Stimulated activated CD8-positive, alpha-beta memory T cell treated with anti-CD3 and anti-CD28 coated beads, Interleukin-7, amount 100 ng/mL, for 4 hours (primary cell): ENCODE data around the gene SGSM1.

Source experiments
- DNase-seq, 2 donors: peaks; one replicate each; pipeline ENCODE4 v3.0.0-alpha.2; 2020; ENCODE audit warnings: low read depth in 2 of 2

The SGSM1 gene, protein sequence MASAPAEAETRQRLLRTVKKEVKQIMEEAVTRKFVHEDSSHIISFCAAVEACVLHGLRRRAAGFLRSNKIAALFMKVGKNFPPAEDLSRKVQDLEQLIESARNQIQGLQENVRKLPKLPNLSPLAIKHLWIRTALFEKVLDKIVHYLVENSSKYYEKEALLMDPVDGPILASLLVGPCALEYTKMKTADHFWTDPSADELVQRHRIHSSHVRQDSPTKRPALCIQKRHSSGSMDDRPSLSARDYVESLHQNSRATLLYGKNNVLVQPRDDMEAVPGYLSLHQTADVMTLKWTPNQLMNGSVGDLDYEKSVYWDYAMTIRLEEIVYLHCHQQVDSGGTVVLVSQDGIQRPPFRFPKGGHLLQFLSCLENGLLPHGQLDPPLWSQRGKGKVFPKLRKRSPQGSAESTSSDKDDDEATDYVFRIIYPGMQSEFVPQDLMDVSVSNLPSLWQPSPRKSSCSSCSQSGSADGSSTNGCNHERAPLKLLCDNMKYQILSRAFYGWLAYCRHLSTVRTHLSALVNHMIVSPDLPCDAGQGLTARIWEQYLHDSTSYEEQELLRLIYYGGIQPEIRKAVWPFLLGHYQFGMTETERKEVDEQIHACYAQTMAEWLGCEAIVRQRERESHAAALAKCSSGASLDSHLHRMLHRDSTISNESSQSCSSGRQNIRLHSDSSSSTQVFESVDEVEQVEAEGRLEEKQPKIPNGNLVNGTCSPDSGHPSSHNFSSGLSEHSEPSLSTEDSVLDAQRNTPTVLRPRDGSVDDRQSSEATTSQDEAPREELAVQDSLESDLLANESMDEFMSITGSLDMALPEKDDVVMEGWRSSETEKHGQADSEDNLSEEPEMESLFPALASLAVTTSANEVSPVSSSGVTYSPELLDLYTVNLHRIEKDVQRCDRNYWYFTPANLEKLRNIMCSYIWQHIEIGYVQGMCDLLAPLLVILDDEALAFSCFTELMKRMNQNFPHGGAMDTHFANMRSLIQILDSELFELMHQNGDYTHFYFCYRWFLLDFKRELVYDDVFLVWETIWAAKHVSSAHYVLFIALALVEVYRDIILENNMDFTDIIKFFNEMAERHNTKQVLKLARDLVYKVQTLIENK

DNA sequence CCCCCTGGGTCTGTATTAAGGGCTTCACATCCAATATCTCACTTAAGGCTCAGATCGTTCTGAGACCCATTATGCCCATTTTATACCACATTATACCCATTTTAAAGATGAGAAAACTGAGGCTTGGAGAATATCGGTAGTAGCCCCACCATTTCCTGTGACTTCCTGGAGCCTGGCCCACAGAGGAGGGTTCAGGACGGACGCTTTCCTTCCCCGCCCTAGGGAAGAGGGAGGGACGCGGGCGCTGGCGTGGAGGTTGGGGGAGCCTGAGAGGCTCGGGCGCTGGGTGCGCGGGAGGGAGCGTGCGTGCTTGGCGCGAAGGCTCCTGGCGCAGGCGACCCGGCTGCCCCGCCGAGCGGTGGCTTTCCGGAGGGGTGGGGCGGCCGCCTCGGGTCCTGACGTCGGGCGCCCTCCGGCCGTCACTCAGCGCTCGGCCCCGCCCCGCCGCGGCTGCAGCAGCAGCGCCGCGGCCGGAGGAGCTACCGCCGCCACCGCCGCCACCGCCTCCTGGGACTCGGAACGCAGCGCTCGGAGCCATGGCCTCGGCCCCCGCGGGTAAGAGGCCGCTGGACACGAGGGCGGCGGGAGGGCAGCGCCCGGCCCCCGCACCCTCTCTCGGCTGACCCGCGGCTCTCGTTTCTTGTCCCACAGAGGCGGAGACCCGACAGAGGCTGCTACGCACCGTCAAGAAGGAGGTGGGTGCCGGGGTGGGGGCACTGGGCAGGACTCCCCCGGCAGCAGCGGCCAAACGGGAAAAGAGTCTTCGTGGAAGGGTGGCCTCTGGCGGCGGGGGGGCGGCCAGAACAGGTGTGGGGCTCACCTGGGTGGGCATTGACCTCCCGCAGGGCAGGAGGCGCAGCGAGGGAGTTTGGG, at the start of gene SGSM1:
SGSM1 (plus strand) TSS at position 422 of the 873 bp plus-strand sequence; CDS start at position 537, 115 bp downstream.
- DNase-seq: peak; percentile 24 to 71

DNA sequence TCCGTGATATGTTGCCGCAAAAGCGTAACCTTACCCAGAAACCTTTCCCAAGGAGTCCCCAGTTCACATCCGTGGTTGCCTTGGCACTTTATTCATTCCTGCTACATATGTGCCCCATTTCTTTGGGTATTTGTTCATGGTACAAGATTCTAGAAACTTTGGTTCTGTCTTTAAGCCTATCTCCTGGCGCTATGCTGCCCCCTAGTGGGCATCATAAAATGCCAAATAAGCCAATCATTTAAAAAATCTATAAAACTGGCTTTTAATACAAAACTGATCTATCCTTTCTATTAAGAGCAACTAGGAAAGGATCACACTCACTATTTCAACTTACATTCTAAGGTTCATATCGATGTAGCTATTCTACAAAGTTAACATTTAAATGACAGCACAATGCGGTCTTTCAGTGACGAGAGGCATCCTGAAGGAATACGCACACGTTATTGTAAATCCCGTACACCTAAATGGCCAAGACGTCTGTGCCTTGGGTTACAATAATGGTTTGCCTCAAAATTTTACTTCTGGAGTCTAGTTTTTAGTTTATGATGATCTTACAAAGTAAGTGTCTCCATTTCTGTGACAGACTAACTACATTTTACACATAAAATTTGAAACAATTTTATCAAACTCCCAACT, 47.7 kb upstream of the SGSM1 start:
- DNase-seq: peak; percentile 7 to 12

DNA sequence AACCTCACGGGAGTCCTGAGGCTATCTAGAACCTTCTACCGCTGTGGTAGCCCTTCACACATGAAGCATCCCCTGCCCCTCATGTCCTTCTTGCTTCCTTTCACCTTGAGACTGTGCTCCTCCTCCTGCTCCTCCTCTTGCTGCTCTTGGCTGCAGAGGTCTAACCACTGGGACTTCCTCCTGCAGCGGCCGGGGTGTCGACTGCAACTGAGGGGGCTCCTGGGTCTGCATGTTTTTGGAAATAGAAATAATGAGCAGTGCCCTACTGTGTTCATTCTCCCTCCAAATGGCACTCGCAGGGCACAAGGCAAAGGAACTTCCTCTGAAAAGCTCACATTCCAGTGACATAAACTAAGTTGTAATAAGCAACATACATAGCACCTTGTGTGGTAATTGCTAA, 46.2 kb upstream of the SGSM1 start:
- no peak for DNase-seq

DNA sequence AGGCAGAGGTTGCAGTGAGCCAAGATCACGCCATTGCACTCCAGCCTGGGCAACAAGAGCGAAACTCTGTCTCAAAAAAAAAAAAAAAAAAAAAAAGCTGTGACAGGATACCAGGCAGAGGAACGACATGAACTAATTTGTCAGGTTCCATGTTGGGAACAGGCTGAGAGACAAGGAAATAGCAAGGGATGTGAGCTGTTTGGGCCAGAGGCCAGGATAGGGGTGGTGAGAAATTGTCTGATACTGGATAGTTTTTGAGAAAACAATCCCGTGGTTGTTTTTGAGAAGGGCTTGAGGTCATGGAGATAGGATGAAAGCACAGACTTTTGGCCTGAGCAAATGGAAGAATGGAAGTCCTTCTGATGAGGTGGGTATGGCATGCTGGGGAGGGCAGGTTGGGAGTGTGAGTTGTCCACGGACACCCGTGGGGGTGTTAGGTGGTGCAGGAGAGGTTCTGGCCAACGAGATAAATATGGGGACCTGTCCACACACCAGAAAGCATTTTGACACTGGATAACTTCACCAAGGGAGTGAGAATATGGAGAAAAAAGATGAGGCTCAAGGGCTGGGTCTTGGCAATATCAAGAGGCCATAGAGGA, 45.2 kb upstream of the SGSM1 start:
- DNase-seq: no peak

DNA sequence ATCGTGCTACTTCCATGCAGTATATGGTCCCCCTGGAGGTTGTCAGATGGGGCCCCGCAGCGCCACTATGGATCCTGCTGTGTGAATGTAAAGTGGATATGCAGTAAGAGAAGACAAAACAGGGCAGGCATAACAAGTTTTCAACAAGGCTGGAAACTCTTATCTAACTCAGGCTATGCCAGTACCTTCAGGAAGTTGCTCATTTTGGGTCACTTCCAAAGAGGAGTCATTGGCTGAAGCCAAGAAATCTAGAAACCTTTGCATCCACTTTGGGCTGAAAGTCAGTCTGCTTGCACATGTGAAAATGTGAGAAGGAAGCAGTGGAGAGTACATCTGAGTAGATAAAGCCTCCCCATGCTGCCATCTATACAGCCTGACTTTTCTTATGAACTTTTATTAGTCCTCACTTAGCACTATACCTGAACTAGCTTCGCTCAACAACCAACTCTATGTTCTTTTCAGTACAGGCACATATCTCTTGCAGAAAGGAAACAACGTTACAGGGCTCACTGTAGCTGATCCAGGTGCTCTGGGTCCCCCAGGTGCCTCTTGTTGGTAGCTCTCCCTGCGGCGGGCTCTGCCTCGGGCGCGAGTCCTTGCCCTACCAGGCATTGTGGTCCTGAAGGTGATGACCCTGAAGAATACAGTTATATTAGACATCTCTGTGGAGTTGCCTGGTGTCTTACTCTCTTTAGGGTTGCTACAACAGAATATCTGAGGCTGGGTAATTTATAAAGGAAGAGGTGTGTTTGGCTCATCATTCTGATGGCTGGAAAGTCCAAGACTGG, 43.9 kb upstream of the SGSM1 start:
- DNase-seq: no peak

DNA sequence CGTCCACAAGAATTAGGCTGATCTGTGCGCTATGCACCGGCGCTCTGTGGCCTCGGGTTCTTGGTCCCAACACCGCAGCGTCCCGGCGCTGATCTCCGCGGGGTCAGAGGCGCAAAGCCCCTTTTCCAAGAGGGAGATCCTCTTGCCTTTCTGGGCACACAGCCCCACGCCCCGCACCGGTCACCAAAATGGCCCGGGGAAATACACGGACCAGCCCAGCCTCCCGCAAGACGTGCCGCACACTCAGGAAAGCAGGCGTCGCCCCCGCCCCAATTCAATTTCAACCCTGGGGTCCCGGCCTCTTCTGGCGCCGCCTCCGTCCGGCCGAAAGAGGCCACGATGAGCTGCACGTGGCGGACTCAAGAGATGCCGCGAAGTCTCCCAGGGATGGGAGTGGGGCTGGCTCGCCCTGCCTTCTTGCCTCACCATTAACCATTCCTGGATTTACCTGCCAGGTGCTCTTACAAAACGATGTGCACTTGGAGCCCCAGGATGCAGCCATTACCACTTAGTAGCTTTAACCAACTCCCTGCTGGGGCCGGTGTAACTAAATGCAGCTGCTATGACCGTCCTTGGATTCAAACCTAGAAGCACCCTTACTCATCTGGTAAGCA, 42.0 kb upstream of the SGSM1 start:
- DNase-seq: no peak

DNA sequence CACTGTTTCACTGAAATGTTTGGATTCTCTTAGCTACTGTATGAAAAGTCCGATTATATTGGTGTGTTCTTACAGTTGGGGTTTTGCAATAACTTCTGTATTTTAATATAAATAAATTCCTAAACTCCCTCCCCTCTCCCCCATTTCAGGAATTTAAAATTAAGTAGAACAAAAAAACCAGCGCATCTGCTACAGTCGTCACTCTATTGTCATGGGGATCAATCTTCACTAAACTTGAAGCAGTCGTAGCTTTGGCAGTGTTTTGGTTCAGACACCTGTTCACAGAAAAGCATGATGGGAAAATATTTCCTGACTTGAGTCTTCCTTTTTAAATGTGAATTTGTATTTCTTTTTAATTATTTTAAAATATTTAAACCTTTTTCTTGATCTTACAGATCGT, 40.8 kb upstream of the SGSM1 start:
- no peak for DNase-seq

DNA sequence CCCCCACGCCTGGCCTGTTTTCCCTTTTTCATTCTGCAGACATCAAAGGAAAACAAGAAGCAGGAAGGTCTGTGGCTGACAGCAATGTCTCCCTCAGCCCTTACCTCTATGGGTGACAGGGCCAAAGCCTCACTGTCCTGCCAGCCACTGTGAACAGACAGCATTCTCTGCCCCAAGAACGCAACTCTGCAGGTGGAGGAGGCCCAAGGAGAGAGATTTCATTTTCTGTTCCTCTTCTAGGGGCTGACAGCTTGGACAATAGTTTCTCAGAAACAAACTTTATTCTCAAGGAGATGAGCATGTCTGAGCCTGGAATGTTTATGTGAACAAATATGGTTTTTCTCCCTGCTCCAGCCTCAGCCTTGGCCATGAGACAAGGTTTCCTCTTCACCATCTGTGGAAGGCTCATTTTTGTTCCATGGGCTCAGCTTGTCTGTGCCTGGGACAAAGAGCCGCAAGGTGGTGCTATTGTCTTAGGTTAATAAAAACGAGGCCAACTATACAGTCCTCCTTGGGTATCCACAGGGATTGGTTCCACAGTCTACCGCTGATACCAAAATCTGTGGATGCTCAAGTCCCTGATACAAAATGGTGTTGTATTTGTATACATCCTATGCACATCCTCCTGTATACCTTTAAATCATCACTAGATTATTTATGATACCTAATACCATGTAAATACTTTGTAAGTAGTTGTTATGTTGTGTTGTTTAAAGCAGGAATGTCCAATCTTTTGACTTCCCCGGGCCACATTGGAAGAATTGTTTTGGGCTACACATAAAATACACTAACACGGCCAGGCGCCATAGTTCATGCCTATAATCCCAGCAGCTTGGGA, 37.3 kb upstream of the SGSM1 start:
- peak in 1 of 2 donors; percentile 12 for DNase-seq

DNA sequence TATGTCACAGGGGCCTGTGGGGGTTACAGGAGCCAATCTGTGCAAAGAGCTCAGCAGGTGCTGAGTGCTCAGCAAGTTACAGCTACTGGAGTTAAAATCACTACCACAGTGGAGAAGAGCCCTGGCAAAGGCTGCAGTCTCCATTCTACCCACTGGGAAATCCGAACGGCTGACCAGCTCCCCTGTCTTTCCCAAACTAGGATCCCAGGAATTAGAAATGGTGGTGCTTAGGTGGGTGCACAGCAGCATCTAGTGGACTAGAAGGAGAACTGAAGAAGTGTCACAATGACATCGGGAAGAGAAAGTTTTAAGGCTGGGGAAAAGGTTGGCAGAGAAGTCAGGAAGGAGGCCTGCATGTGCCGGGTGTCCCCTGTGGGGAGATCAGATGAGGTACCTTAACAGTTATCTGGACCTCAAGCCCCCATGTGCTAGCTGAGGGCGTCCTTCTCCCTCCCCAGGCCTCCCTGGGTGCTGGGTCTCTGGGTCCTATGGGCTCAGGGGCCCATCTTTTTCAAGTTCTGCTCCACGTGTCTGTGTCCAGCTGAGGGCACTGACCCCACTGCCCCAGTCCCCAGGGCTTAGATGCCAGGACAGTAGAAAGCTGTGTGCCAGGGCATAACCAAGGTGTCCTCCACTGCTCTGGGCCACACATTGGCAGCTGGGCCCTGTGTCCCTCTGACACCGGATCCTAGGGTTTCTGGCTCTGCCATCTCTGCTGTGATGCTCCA, 33.4 kb upstream of the SGSM1 start:
- DNase-seq: no peak

DNA sequence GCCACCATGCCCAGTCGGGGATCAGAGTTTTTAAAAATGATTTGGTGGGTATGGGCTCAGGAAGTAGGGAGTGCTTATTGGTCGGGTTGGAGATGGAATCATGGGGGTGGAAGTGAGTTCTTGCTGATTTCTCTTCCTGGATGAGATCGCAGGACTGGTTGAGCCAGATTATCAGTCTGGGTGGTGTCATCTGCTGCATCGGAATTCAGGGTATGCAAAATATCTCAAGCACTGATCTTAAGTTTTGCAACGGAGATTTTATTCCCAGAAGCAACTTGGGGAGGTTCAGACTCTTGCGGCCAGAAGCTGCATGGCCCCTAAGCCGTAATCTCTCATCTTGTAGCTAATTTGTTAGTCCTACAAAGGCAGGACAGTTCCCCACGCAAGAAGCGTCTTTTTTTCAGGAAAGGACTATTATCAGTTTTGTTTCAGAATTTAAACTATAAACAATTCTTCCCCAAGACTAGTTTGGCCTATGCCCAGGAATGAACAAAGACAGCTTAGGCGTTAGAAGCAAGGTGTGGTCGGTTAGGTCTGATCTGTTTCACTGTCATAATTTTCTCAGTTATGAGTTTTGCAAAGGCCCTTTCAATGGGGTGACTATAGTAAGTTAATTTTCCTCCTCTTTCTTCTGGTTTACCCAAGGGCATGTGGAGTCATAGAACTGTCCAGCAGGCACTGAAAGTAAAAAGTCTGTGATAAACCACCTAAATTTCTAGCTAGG, 30.1 kb upstream of the SGSM1 start:
- DNase-seq: no peak

DNA sequence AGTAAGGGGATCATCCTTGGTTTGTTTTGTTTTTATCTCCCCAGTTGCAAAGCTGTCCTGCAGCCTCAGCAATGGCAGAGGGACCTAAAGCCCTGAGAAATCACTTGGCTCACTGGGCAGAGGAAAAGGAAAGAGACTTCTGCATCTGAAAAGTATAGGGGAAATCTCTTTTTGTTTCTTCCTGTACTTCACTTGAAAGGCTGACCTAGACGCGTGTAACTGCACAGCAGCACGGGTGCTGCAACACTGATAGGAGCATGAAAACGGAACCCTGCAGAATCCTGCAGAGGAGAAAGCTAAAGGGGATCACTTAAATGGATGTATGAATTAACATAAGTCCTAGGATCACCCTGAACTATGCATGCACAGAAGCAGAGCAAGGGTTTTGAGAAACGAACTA, 29.5 kb upstream of the SGSM1 start:
- no peak for DNase-seq

DNA sequence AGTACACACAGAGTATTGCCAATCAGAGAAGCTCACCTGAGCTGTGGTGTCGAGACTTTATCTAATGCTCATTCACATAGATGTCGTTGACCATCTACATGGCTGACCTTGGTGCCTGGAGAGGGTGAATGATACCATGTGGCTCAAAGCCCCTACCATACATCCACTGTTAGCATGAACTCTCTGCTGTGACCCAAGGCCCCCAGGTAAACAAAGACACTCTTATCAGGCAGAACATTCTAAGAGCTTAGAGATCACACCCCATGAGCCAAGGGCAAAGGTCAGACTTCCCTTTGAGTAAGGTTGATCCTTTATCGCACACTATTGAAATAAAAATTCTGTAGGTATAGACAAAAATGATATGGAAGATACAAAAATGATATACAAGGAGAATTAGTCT, 16.5 kb upstream of the SGSM1 start:
- no peak for DNase-seq

DNA sequence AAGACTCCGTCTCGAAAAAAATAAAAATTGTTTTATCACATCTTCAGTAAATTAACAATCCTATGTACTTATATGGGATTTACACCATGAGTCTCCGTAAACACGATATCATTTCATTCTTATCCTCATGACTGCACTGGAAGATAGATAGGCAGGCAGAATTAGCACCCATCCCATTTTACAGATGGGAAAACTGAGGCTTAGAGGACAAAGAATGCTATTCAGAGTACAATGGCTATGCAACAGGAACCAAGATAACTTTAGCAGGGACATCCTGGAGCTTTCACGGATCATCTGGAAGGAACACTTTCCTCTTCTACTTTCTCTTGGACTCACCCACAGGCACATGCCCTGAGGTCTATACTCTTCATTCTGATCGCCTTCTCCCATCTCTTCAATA, 14.6 kb upstream of the SGSM1 start:
- DNase-seq: no peak

DNA sequence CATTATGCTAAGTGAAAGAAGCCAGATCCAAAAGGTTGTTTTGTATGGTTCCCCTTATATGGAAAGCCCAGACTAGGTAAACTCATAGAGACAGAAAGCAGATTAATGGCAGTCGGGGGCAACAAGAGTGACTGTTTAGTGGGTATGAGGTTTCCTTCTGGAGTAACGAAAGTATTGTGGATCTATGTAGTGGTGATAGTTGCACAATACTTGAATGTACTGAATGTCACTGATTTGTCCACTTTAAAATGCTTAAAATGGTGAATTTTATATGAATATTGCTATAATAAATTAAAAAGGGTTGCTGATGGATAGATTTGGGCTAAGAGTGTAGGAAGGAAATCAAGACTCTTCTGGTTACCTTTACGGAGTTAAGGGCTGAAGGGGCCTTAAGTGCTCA, 10.0 kb upstream of the SGSM1 start:
- no peak for DNase-seq

DNA sequence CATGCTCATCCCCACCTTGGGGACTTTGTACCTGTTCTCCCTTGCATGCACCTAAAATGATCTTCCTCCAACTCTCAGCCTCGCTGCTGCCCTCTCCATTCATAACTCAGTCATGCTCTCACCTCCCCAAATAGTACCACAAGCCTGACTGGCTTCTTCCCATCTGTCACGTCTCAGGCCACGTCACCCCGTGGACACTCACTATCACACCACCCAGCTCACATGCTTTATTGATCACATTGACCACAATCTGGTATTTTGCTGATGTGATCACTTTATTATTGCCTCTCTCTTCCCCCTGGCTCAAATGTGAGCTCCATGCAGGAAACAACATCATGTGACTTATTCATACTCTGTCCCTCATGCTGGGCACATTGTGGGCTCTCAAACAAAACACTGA, 9.2 kb upstream of the SGSM1 start:
- DNase-seq: no peak

DNA sequence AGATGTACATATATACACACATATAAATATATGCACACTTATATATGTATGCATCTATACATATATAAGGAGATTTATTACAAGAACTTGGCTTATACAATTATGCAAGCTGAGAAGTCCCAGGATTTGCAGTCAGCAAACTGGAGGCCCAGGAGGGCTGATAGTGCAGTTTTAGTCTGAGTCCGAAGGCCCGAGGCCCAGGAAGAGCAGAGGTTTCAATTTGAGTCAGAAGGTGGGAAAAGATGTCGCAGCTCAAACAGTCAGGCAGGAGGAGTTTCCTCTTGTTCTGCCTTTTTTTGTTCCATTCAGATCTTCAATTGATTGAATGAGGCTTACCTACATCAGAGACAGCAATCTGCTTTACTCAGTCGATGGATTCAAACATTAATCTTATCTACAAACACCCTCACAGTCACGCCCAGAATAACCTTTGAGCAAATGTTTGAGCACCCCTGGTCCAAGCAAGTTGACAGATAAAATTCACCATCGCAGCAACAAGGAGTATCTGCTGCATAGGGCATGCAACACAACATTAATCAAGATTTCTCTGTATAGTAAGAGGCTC, 4.0 kb upstream of the SGSM1 start:
- no peak for DNase-seq

DNA sequence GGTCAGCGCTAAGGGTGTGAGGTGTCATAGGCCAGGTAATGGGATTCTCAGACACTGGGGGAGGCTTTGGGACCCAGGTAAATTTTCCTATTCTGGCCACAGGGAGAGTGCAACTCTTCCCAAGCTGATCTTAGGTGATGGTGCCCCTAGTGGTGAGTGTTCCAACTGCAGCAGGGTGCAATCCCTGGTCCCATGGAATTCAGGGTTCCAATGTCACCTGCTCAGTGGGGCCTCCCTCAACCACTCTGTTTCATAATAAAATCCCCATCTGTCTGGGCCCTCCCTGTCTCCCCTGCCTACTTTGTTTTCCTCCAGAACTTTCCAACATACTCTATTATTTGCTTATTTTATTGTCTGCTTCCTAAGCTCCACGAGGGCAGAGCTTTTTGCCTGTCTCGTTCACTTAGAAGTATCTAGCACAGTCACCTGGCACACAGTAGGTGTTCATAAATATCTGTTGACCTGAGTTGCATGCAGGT, 2.9 kb upstream of the SGSM1 start:
- peak; percentile 17 to 33 for DNase-seq
